ENCODE data around the gene TMPRSS3.

- TF ChIP-seq POLR2A (IDR thresholded peaks at IDR 0.05) (no peak), CTCF (IDR thresholded peaks at IDR 0.05) (no peak)
Observed at GRCh38 chr21:42350927-42351426, 44.9 kb downstream of the TMPRSS3 start, which contains the start of gene TFF2.

Data from thyroid gland (tissue), 4 donors.